Spleen (tissue), 11 donors: ENCODE measurements around the gene PRKACB. TPM values are rescaled to one million over a fixed set of nuclear protein-coding genes. Genes with fewer than 3 reads are reported as not detected.
"Not testable (repeated sequence)": the region's sequence is repeated elsewhere in the genome, so short reads cannot be mapped to it uniquely, and the experiment has no call there.

ENCODE experiments used
- DNase-seq: peaks from one replicate; pipeline ENCODE4 v3.0.0-alpha.2; 2020
- H3K27ac ChIP-seq, 8 donors: fragments of 200-600 bp; sonication (generic) in 7 of 8; 1 replicate in 4 of 8; 2 replicates in 4 of 8; pipeline versions ENCODE4 v1.5.0 to v1.8.0; 2016 to 2021; ENCODE audit warnings: inconsistent platforms in 4 of 8, mild to moderate bottlenecking in 4 of 8, moderate library complexity in 1 of 8
- H3K27me3 ChIP-seq, 7 donors: fragments of 200-600 bp; sonication (generic) in 6 of 7; replicated peaks in 1 of 7; 1 replicate in 4 of 7; 2 replicates in 3 of 7; pipeline versions ENCODE4 v1.5.0 to v1.8.0; 2016 to 2021; ENCODE audit warnings: inconsistent platforms in 3 of 7, mild to moderate bottlenecking in 1 of 7
- H3K36me3 ChIP-seq, 6 donors: fragments of 200-600 bp; sonication (generic) in 5 of 6; 1 replicate in 4 of 6; 2 replicates in 2 of 6; pipeline versions ENCODE4 v1.5.0 to v1.8.0; 2016 to 2021; ENCODE audit warnings: inconsistent platforms in 2 of 6
- H3K4me1 ChIP-seq, 6 donors: fragments of 200-600 bp; sonication (generic) in 5 of 6; 1 replicate in 3 of 6; 2 replicates in 3 of 6; pipeline versions ENCODE4 v1.5.0 to v1.8.0; 2016 to 2021; ENCODE audit warnings: inconsistent platforms in 3 of 6
- H3K4me3 ChIP-seq, 8 donors: fragments of 200-600 bp; sonication (generic) in 7 of 8; 1 replicate in 4 of 8; 2 replicates in 4 of 8; pipeline versions ENCODE4 v1.5.0 to v1.8.0; 2016 to 2021; ENCODE audit warnings: inconsistent platforms in 4 of 8, mild to moderate bottlenecking in 4 of 8, moderate library complexity in 2 of 8
- H3K9me3 ChIP-seq, 8 donors: fragments of 200-600 bp; sonication (generic) in 7 of 8; 1 replicate in 4 of 8; 2 replicates in 4 of 8; pipeline versions ENCODE4 v1.5.0 to v1.8.0; 2016 to 2021; ENCODE audit warnings: inconsistent platforms in 4 of 8
- CTCF ChIP-seq, 11 experiments: fragments of 200-600 bp in 7 of 11; fragments of 450-650 bp in 4 of 11; sonication (generic) in 4 of 11; IDR thresholded peaks in 8 of 11; conservative IDR thresholded peaks in 3 of 11; 1 replicate in 7 of 11; 2 replicates in 4 of 11; pipeline versions ENCODE4 v1.4.0 to v1.8.0; 2016 to 2021; ENCODE audit warnings: antibody characterized with exemption in 11 of 11, inconsistent platforms in 4 of 11, mild to moderate bottlenecking in 1 of 11
- POLR2A ChIP-seq, 3 donors: fragments of 450-650 bp; IDR thresholded peaks; one replicate each; pipeline ENCODE4 v1.5.1; 2017; ENCODE audit warnings: antibody characterized with exemption in 3 of 3, mild to moderate bottlenecking in 1 of 3
- POLR2AphosphoS5 ChIP-seq, 3 donors: sonication (generic); formaldehyde crosslinking; IDR thresholded peaks; one replicate each; pipeline ENCODE4 v1.5.1; 2017; ENCODE audit warnings: antibody characterized with exemption in 3 of 3
- WGBS, 5 donors: extraction: QIAGEN DNeasy Blood & Tissue Kit in 3 of 5; methylation state at CpG; one replicate each; pipeline versions ENCODE4 v1.1.5 to v1.1.7; 2013 to 2018; 5-methylcytosine and 5-hydroxymethylcytosine counted together
- intact Hi-C: fragments of 100-400 bp; cut with DNase I; formaldehyde crosslinking; loops from one replicate; pipeline ENCODE4 v1.15.0; 2023; ENCODE audit warnings: low total_unique reads
- polyA plus RNA-seq, 3 donors: library from polyadenylated mRNA; stranded (reverse); fragments of 200-250 nt; gene quantifications; one replicate each; pipeline ENCODE4 v1.2.1, GENCODE V29; 2013
- total RNA-seq, 7 donors: library from RNA; depleted of rRNA in 3 of 7; stranded (reverse); fragments of >200 nt in 3 of 7; fragmentation: NEBNext Ultra II Directional in 4 of 7; extraction: Animal tissue kit (Norgen Biotek cat#: 25700) in 4 of 7; gene quantifications; one replicate each; pipeline versions ENCODE4 v1.1.0 to v1.2.1, GENCODE V29; 2016 to 2021
- donor health status: healthy with polysubstance abuse.
- donor health status: DM: no; HTN: no; CAD: no; lungs with moderate emphysema.
- donor health status: DM: no; HTN: no; CAD: no.
- donor health status: Bipolar disorder and iron deficiency.
- donor health status: healthy.
- donor health status: DM: no; HTN: no; CAD: no.
- donor health status: DM: yes; HTN: yes; CAD: no.

PRKACB gene
- total and polyA plus RNA-seq, 10 donors: 21.0 to 93.0 (median 61.1) TPM

GRCh38 chr1:84280912-84281311, 136.8 kb downstream of the PRKACB start:
- Histone ChIP-seq H3K4me3 (no peak overlapping the region), H3K27me3 (no peaks in the 10 kb centered on the region), H3K27ac (no peak overlapping the region), H3K9me3 (peaks cover 0 to 2% (median 0%) of the 10 kb centered on the region in 8 donors), H3K36me3 (no peaks in the 10 kb centered on the region), H3K4me1 (no peaks in the 10 kb centered on the region)
- intact Hi-C loops: no loop called here
- TF ChIP-seq POLR2A (IDR thresholded peaks at IDR 0.05): no peak
- no peak for TF ChIP-seq POLR2AphosphoS5 (IDR thresholded peaks at IDR 0.05)
- TF ChIP-seq CTCF (IDR thresholded peaks at IDR 0.05 in 8 of 11, conservative IDR thresholded peaks at IDR 0.05 in 3 of 11): no peak
- no peak for DNase-seq

GRCh38 chr1:84282780-84283333, 138.8 kb downstream of the PRKACB start:
- 95 to 100% (median 100%) methylated on average over 1 of the region's 1 CpG for WGBS, 5 donors

GRCh38 chr1:84283381-84283780, 139.3 kb downstream of the PRKACB start:
- TF ChIP-seq CTCF (IDR thresholded peaks at IDR 0.05 in 8 of 11, conservative IDR thresholded peaks at IDR 0.05 in 3 of 11) (no peak), POLR2AphosphoS5 (IDR thresholded peaks at IDR 0.05) (no peak), POLR2A (IDR thresholded peaks at IDR 0.05) (no peak)
- Histone ChIP-seq H3K9me3 (peaks cover 0 to 26% (median 22%) of the 10 kb centered on the region in 8 donors), H3K27ac (no peak overlapping the region), H3K27me3 (no peaks in the 10 kb centered on the region), H3K4me3 (no peak overlapping the region), H3K36me3 (no peaks in the 10 kb centered on the region), H3K4me1 (no peaks in the 10 kb centered on the region)
- no peak for DNase-seq
- WGBS, 5 donors: 43 to 79% (median 62%) methylated on average over 1 of the region's 1 CpG
- intact Hi-C loops: no loop called here

More at GRCh38 chr1:84282780-84283333, 138.8 kb downstream of the PRKACB start:
- no peak overlapping the region for H3K4me3 ChIP-seq
- peaks cover 0 to 20% (median 17%) of the 10 kb centered on the region in 8 donors for H3K9me3 ChIP-seq
- no peaks in the 10 kb centered on the region for H3K36me3 ChIP-seq
- TF ChIP-seq POLR2AphosphoS5 (IDR thresholded peaks at IDR 0.05) (no peak), POLR2A (IDR thresholded peaks at IDR 0.05) (no peak), CTCF (IDR thresholded peaks at IDR 0.05 in 8 of 11, conservative IDR thresholded peaks at IDR 0.05 in 3 of 11) (no peak)
- H3K4me1 ChIP-seq: no peaks in the 10 kb centered on the region
- no peaks in the 10 kb centered on the region for H3K27me3 ChIP-seq
- no peak for DNase-seq
- no peak overlapping the region for H3K27ac ChIP-seq
- intact Hi-C loops: no loop called here

- no peak for TF ChIP-seq CTCF (IDR thresholded peaks at IDR 0.05 in 8 of 11, conservative IDR thresholded peaks at IDR 0.05 in 3 of 11)
- TF ChIP-seq POLR2A (IDR thresholded peaks at IDR 0.05): no peak
- TF ChIP-seq POLR2AphosphoS5 (IDR thresholded peaks at IDR 0.05): no peak
- Histone ChIP-seq H3K4me1 (no peaks in the 10 kb centered on the region), H3K9me3 (peaks cover 0 to 38% (median 33%) of the 10 kb centered on the region in 8 donors), H3K27me3 (no peaks in the 10 kb centered on the region), H3K27ac (no peak overlapping the region), H3K36me3 (no peaks in the 10 kb centered on the region), H3K4me3 (no peak overlapping the region)
- WGBS, 5 donors: 80 to 100% (median 87%) methylated on average over 1 of the region's 1 CpG
- DNase-seq: no peak
- intact Hi-C loops: no loop called here
Observed at GRCh38 chr1:84286071-84286470, 142.0 kb downstream of the PRKACB start.

- H3K9me3 ChIP-seq: peaks cover 0 to 38% (median 33%) of the 10 kb centered on the region in 8 donors
- H3K4me3 ChIP-seq, H3K27ac ChIP-seq, intact Hi-C loops, DNase-seq, H3K4me1 ChIP-seq, H3K27me3 ChIP-seq, H3K36me3 ChIP-seq: not testable (repeated sequence)
- 63 to 76% (median 63%) methylated on average over 3 of the region's 3 CpGs for WGBS, 5 donors
Observed at GRCh38 chr1:84287389-84287788, 143.3 kb downstream of the PRKACB start.
